ENCODE data around the gene ZNF528.
A peak's percentile ranks its signal among the peaks of the same experiment; 100 is the strongest.

ZNF528 gene

DNA sequence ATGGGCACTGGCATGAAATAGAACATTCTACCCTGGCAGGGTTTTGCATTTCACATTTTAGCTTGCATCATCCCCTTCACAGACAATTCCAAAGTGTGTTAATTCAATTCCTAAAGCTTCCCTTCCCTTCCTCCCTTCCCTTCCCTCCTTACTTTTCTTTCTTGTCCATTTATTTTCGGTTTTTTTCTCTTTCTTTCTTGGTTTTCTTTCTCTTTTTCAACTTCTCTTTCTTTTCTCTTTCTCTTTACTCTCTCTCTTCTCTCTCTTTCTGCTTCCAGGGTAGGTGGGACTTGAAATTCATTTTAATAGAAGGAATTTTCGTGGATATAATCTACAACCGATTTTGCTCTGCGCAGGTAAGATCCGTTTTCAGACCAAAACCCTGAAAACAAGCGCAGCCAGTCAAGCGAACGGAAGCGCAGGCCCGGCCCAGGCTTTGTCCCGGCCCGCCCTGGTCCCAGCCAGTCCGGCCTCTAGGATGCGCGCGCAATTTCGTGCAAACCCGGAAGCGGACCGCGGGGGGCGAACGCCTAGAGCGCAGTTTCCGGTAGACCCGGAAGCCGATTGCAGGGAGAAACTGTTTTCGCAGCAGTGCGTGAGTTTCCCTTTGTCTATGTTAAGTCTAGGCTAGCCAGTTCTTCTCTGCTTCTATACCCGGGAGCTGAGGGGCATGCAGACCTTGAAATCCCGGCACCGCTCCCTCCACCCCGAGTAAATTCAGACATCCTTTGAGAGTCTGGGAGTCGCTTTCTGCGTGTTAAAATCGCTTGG, at the start of gene ZNF528:
TSS of gene ZNF528 (plus strand) at position 540 of the 771 bp plus-strand sequence. CDS start 4,165 bp downstream, outside the sequence.
- H3K27ac ChIP-seq, result peak within 1 kb of the TSS; percentile 77

DNA sequence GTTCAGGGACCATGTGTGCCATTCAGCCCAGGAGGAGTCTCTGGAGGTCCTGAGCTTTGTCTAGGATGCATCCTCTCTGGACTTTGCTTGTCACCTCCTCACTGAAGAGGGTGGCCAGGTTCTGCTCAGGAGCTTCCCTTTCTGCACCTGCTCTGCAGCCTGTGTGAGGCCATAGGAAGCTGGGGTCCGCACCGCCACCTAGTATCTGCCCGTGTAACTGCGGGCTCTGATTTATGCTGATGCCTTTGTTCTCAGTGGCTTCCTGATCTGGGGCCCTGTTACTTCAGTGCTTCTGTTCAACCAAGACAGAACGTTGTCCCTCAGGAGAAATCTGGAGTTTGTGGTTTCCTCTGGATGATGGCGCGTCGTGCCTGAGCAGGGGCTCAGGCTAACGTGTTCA, 46.1 kb upstream of the ZNF528 start:
- DNase-seq (ENCODE audit: low read depth, low spot score), result no peak

More for the DNA sequence above, at the start of gene ZNF528:
- peak; percentile 40 for DNase-seq (ENCODE audit: low read depth, low spot score)

GRCh38 chr19:52366414-52366824, 31.2 kb upstream of the ZNF528 start:
- no peak overlapping the region for H3K27ac ChIP-seq
- no peak for DNase-seq (ENCODE audit: low read depth, low spot score)

More for the DNA sequence above, 46.1 kb upstream of the ZNF528 start:
- H3K27ac ChIP-seq, result no peak overlapping the region

GRCh38 chr19:52369559-52370340, 27.9 kb upstream of the ZNF528 start, which contains the start of gene ZNF880:
ZNF880 (plus strand) TSS chr19:52369923; CDS start chr19:52369966, 43 bp downstream.
- H3K27ac ChIP-seq, result peak within 1 kb of the TSS; percentile 91
- DNase-seq (ENCODE audit: low read depth, low spot score), result peak; percentile 34

- peak overlapping the region; percentile 91 for H3K27ac ChIP-seq
- DNase-seq (ENCODE audit: low read depth, low spot score), result no peak
Observed at GRCh38 chr19:52370341-52370710, 27.3 kb upstream of the ZNF528 start.

- no peak for DNase-seq (ENCODE audit: low read depth, low spot score)
- H3K27ac ChIP-seq, result no peak overlapping the region
Observed at GRCh38 chr19:52391135-52391534, 6.5 kb upstream of the ZNF528 start.

DNA sequence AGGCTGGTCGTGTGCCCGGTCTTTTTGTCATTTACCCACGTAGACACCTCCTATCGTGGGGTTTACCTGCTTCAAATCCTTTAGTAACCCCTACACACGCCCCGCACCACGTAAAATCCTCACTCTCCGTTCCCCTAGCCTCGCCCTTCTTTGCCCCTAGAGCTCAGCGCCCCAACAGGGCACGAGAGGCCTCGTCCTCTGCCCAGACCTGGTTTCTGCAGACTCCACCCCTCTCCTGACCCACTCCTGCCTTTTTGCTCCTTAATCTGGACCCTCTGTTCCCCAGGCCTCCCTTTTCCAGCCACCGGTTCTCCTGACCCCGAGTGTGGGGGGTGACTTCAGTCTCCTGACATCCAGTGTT, 412 bp downstream of the ZNF528 start:
- H3K27ac ChIP-seq, result peak overlapping the region; percentile 77
- no peak for DNase-seq (ENCODE audit: low read depth, low spot score)

DNA sequence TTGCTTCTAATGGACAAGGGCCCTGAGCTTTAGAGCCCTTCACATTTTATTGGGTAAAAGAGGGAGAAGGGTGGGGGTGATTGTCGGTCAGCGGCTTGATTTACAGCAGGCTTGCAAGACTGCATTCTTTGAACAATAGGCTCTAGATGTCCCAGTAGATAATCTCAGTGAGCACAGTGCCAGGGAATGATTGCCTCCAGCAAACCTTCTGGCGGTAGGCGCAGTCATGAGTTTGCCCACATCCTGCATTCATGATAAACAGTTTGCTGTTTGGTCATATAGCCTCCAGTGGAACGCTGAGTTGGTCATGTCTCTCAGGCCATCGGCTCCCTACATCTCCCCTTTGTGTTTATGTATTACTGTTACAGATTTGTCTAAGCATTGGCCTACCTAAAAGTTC, 12.6 kb downstream of the ZNF528 start:
- no peak for DNase-seq (ENCODE audit: low read depth, low spot score)
- no peak overlapping the region for H3K27ac ChIP-seq

DNA sequence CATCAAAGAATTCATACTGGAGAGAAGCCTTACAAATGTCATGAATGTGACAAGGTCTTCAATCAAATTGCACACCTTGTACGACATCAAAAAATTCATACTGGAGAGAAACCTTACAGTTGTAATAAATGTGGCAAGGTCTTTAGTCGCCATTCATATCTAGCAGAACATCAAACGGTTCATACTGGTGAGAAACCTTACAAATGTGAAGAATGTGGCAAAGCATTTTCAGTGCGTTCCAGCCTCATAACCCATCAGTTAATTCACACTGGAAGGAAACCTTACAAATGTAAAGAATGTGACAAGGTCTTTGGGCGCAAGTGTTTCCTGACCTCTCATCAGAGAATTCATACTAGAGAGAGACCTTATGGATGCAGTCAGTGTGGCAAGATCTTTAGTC, 18.1 kb downstream of the ZNF528 start:
- H3K27ac ChIP-seq, result no peak overlapping the region
- no peak for DNase-seq (ENCODE audit: low read depth, low spot score)

DNA sequence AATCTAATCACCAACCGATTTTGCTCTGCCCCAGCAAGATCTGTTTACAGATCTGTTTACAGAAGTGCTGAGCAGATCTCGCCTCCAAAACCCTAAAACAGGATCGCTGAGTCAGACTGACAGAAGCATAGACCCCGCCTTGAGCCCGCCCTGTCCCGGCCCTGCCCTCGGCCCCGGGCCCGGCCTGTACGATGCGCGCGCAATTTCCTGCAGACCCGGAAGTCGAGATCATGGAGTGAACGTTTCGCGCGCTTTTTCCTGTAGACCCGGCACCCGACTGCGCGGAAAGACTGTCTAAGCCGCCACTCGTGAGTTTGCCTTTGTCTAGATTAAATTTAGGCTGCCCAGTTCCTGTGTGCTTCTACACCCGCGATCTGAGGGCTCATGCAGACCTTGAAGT, 31.3 kb downstream of the ZNF528 start, which contains the start of gene ZNF534:
TSS of gene ZNF534 (plus strand) at position 212 of the 400 bp plus-strand sequence. CDS start 2,327 bp downstream, outside the sequence.
- H3K27ac ChIP-seq, result no peak within 1 kb of the TSS
- no peak for DNase-seq (ENCODE audit: low read depth, low spot score)

GRCh38 chr19:52442179-52442578, 44.5 kb downstream of the ZNF528 start:
- no peak for DNase-seq (ENCODE audit: low read depth, low spot score)
- no peak overlapping the region for H3K27ac ChIP-seq

- H3K27ac ChIP-seq, result no peak overlapping the region
- DNase-seq (ENCODE audit: low read depth, low spot score), result no peak
Observed at GRCh38 chr19:52444506-52444905, 46.9 kb downstream of the ZNF528 start.

DNA sequence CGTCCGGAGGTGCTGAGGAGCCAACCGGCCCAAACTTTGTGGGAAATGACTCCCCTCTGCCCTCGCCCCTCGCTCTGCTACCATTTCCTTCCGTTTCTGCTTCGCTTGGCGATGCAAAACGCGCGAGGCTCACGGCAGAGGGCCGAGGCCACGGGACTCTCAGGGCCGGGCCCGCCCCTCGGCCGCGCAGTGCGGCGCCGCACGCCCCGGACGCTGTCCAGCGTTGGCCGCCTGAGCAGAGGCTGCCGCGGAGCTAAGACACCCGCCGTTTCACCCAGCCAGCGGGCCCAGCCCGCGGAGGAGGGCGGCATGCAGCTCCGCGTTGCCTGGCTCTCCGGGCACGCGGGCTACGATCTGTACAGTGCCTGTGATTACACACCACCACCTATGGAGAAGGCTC, 53.6 kb downstream of the ZNF528 start:
- no peak for DNase-seq (ENCODE audit: low read depth, low spot score)

DNA sequence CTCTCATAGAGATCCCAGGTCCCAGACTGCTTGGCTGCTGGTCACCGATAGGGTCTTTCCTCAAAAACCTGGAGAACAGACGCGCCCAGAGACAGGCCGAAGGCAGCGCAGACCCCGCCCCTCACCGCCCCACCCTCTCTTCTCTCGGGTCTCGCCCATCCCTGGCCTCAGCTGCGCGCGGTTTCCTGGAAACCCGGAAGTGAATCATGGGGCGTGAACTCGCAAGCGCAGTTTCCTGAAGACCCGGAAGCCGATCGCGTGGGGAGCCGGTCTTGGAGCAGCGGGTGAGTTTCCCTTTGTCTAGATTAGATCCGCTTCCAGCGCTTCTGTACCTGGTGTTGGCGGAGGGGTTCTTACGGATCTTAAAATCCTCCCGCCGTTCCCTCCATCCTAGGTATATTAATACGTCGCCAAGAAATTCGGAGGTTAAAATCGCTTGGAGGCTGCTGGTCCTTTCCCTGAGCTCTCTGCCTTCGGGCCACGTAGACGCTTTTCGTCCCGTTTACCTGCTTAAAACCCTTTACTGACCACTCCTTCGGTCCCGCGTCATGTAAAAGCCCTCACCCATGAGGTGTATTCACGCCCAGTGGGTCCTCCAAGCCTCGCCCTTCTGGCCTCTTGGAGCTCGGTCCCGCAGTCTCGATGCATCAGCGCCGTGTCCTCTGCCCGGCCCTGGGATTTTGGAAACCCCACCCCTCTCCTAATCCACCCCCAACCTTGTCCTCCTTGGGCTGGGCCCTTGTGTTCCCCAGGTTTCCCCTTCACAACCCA, 55.9 kb downstream of the ZNF528 start, which contains the start of gene ZNF578:
TSS of gene ZNF578 (plus strand) at position 230 of the 771 bp plus-strand sequence. CDS start 48,293 bp downstream, outside the sequence.
- peak within 1 kb of the TSS; percentile 47 for H3K27ac ChIP-seq
- DNase-seq (ENCODE audit: low read depth, low spot score), result peak; percentile 31

More for the DNA sequence above, 53.6 kb downstream of the ZNF528 start:
- H3K27ac ChIP-seq, result no peak overlapping the region

- no peak overlapping the region for H3K27ac ChIP-seq
- DNase-seq (ENCODE audit: low read depth, low spot score), result no peak
Observed at GRCh38 chr19:52464798-52465470, 67.3 kb downstream of the ZNF528 start.
